ENCODE measurements around the gene CHD6. TPM values are rescaled to one million over a fixed set of nuclear protein-coding genes. Genes with fewer than 3 reads are reported as not detected.

The CHD6 gene
- total RNA-seq, 1 experiment from 2014 or later: 98.5 TPM

- CTCF ChIA-PET: no interaction called here
- no peak overlapping the region for H3K27ac Mint-ChIP-seq (ENCODE audit: unreplicated experiment)
- H3K9me3 Mint-ChIP-seq (ENCODE audit: low read depth, unreplicated experiment): no peaks in the 10 kb centered on the region
- BruUV-seq (replicated peaks): no TSS peak
- intact Hi-C loops (cut with micrococcal nuclease; ENCODE audit: unreplicated experiment): loop anchor here (5.0 kb wide), 1 partner anchor 213 kb away; no protein-coding TSS in a partner anchor
- H3K4me3 Mint-ChIP-seq (ENCODE audit: low read depth, unreplicated experiment): no peak overlapping the region
- no peak for DNase-seq
- H3K27me3 Mint-ChIP-seq (ENCODE audit: unreplicated experiment): no peaks in the 10 kb centered on the region
- peaks cover 17% of the 10 kb centered on the region for H3K4me1 Mint-ChIP-seq (ENCODE audit: low read depth, unreplicated experiment)
- no peaks in the 10 kb centered on the region for H3K36me3 Mint-ChIP-seq (ENCODE audit: insufficient read depth, unreplicated experiment)
- TF ChIP-seq, protein P1, sequence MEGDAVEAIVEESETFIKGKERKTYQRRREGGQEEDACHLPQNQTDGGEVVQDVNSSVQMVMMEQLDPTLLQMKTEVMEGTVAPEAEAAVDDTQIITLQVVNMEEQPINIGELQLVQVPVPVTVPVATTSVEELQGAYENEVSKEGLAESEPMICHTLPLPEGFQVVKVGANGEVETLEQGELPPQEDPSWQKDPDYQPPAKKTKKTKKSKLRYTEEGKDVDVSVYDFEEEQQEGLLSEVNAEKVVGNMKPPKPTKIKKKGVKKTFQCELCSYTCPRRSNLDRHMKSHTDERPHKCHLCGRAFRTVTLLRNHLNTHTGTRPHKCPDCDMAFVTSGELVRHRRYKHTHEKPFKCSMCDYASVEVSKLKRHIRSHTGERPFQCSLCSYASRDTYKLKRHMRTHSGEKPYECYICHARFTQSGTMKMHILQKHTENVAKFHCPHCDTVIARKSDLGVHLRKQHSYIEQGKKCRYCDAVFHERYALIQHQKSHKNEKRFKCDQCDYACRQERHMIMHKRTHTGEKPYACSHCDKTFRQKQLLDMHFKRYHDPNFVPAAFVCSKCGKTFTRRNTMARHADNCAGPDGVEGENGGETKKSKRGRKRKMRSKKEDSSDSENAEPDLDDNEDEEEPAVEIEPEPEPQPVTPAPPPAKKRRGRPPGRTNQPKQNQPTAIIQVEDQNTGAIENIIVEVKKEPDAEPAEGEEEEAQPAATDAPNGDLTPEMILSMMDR (IDR thresholded peaks at IDR 0.05; ENCODE audit: unreplicated experiment): no peak
These were observed 139.1 kb downstream of the CHD6 start for GRCh38 chr20:41479113-41479512.

DNA sequence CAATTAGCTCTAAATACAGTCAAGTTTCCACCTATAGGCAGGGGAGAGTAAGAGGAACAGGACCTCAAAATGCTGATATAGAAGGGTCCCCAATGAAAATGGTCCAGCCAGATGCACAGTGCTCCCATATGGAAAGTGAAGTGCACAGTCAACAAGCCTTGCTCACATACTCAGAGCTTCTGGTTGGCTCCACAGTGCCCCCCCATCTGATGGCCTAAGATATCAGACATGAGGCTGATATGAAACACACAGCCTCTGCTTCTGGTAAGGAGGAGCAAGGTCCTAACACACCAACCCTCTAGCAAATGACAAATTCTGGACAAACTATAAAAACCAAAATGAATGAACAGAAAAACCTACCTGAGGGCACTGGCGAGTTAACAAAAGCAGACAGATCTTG, 140.2 kb downstream of the CHD6 start:
- CTCF ChIA-PET: interaction anchor here (0.6 to 0.8 kb wide), 2 partner anchors 8 to 16 kb away, joined by 3 to 4 read pairs; no protein-coding TSS in a partner anchor
- TF ChIP-seq, protein P1 (IDR thresholded peaks at IDR 0.05; ENCODE audit: unreplicated experiment): no peak
- no peak overlapping the region for H3K4me3 Mint-ChIP-seq (ENCODE audit: low read depth, unreplicated experiment)
- H3K27me3 Mint-ChIP-seq (ENCODE audit: unreplicated experiment): no peaks in the 10 kb centered on the region
- no peaks in the 10 kb centered on the region for H3K36me3 Mint-ChIP-seq (ENCODE audit: insufficient read depth, unreplicated experiment)
- H3K27ac Mint-ChIP-seq (ENCODE audit: unreplicated experiment): no peak overlapping the region
- H3K9me3 Mint-ChIP-seq (ENCODE audit: low read depth, unreplicated experiment): no peaks in the 10 kb centered on the region
- no peak for DNase-seq
- BruUV-seq (replicated peaks): no TSS peak
- H3K4me1 Mint-ChIP-seq (ENCODE audit: low read depth, unreplicated experiment): peaks cover 17% of the 10 kb centered on the region
- intact Hi-C loops (cut with micrococcal nuclease; ENCODE audit: unreplicated experiment): loop anchor here (5.0 kb wide), 1 partner anchor 214 kb away; no protein-coding TSS in a partner anchor

- Mint-ChIP-seq H3K4me1 (ENCODE audit: low read depth, unreplicated experiment) (peaks cover 17% of the 10 kb centered on the region), H3K36me3 (ENCODE audit: insufficient read depth, unreplicated experiment) (peaks cover 7% of the 10 kb centered on the region), H3K4me3 (ENCODE audit: low read depth, unreplicated experiment) (no peak overlapping the region), H3K27me3 (ENCODE audit: unreplicated experiment) (no peaks in the 10 kb centered on the region), H3K27ac (ENCODE audit: unreplicated experiment) (no peak overlapping the region), H3K9me3 (ENCODE audit: low read depth, unreplicated experiment) (no peaks in the 10 kb centered on the region)
- CTCF ChIA-PET: no interaction called here
- TF ChIP-seq, protein P1 (IDR thresholded peaks at IDR 0.05; ENCODE audit: unreplicated experiment): no peak
- intact Hi-C loops (cut with micrococcal nuclease; ENCODE audit: unreplicated experiment): loop anchor here (5.0 kb wide), 1 partner anchor 216 kb away; no protein-coding TSS in a partner anchor
- DNase-seq: no peak
- BruUV-seq (replicated peaks): no TSS peak
These were observed 141.7 kb downstream of the CHD6 start for GRCh38 chr20:41476446-41476845.

- TF ChIP-seq, protein P1 (IDR thresholded peaks at IDR 0.05; ENCODE audit: unreplicated experiment): no peak
- H3K4me3 Mint-ChIP-seq (ENCODE audit: low read depth, unreplicated experiment): no peak overlapping the region
- intact Hi-C loops (cut with micrococcal nuclease; ENCODE audit: unreplicated experiment): loop anchor here (5.0 kb wide), 1 partner anchor 216 kb away; no protein-coding TSS in a partner anchor
- H3K36me3 Mint-ChIP-seq (ENCODE audit: insufficient read depth, unreplicated experiment): peaks cover 7% of the 10 kb centered on the region
- CTCF ChIA-PET: no interaction called here
- no peak for DNase-seq
- no TSS peak for BruUV-seq (replicated peaks)
- H3K27me3 Mint-ChIP-seq (ENCODE audit: unreplicated experiment): no peaks in the 10 kb centered on the region
- H3K4me1 Mint-ChIP-seq (ENCODE audit: low read depth, unreplicated experiment): peaks cover 17% of the 10 kb centered on the region
- H3K27ac Mint-ChIP-seq (ENCODE audit: unreplicated experiment): no peak overlapping the region
- H3K9me3 Mint-ChIP-seq (ENCODE audit: low read depth, unreplicated experiment): no peaks in the 10 kb centered on the region
These were observed 142.2 kb downstream of the CHD6 start for GRCh38 chr20:41476013-41476441.

Measured in Calu3 (cell line).